GM23338 (cell line): ENCODE results near the gene ATXN7L1. TPM values are rescaled to one million over a fixed set of nuclear protein-coding genes. Genes with fewer than 3 reads are reported as not detected.
"Not testable (repeated sequence)": the region's sequence is repeated elsewhere in the genome, so short reads cannot be mapped to it uniquely, and the experiment has no call there.

Source experiments
- ATAC-seq: fragments of 200-7000 bp; cut with Tn5 transposase; 3 replicates; pipeline ENCODE4 v1.9.1; 2020
- DNase-seq: peaks from one replicate; pipeline ENCODE4 v3.0.0-alpha.2; 2015; ENCODE audit warnings: low spot score
- H2AFZ ChIP-seq: fragments of 200-600 bp; sonication (generic); 2 replicates; pipeline ENCODE4 v1.8.0; 2016; ENCODE audit warnings: antibody characterized with exemption, mild to moderate bottlenecking, moderate library complexity
- H3F3A ChIP-seq: fragments of 200-600 bp; sonication (generic); replicated peaks from 2 replicates; pipeline ENCODE4 v1.8.0; 2017; ENCODE audit warnings: antibody characterized with exemption, mixed run types, low read depth
- H3K27ac ChIP-seq: fragments of 200-600 bp; sonication (generic); 2 replicates; pipeline ENCODE4 v1.6.1; 2016; ENCODE audit warnings: low read depth
- H3K27me3 ChIP-seq: fragments of 200-600 bp; sonication (generic); 2 replicates; pipeline ENCODE4 v1.8.0; 2016; ENCODE audit warnings: mild to moderate bottlenecking, mixed run types, moderate library complexity; ENCODE audit not compliant: insufficient read depth
- H3K36me3 ChIP-seq: fragments of 200-600 bp; sonication (generic); 2 replicates; pipeline ENCODE4 v1.8.0; 2016; ENCODE audit warnings: mild to moderate bottlenecking; ENCODE audit not compliant: insufficient read depth
- H3K4me1 ChIP-seq: fragments of 200-600 bp; sonication (generic); 2 replicates; pipeline ENCODE4 v1.8.0; 2016; ENCODE audit warnings: mild to moderate bottlenecking, moderate library complexity; ENCODE audit not compliant: insufficient read depth
- H3K4me2 ChIP-seq: fragments of 200-600 bp; sonication (generic); 2 replicates; pipeline ENCODE4 v1.7.1; 2017; ENCODE audit warnings: mixed run types
- H3K4me3 ChIP-seq: fragments of 200-600 bp; sonication (generic); 2 replicates; pipeline ENCODE4 v1.6.1; 2016; ENCODE audit warnings: mixed run types
- H3K79me2 ChIP-seq: fragments of 200-600 bp; sonication (generic); replicated peaks from 2 replicates; pipeline ENCODE4 v1.8.0; 2017; ENCODE audit warnings: mild to moderate bottlenecking; ENCODE audit not compliant: insufficient read depth
- H3K9me2 ChIP-seq: fragments of 200-600 bp; sonication (generic); 2 replicates; pipeline ENCODE4 v1.8.0; 2017; ENCODE audit not compliant: insufficient read depth
- H4K20me1 ChIP-seq: fragments of 200-600 bp; sonication (generic); replicated peaks from 2 replicates; pipeline ENCODE4 v1.8.0; 2017; ENCODE audit warnings: mild to moderate bottlenecking; ENCODE audit not compliant: insufficient read depth
- H3K27ac Mint-ChIP-seq: 2 replicates; pipeline ENCODE4 v1.8.0; 2020; ENCODE audit warnings: inconsistent platforms, mild to moderate bottlenecking, moderate library complexity, mixed read lengths
- H3K27me3 Mint-ChIP-seq: 3 replicates; pipeline ENCODE4 v1.8.0; 2022; ENCODE audit warnings: low read depth, mild to moderate bottlenecking, moderate library complexity, mixed read lengths, inconsistent platforms; ENCODE audit not compliant: insufficient read depth, poor library complexity
- H3K36me3 Mint-ChIP-seq: 3 replicates; pipeline ENCODE4 v1.8.0; 2021; ENCODE audit warnings: low read depth, mild to moderate bottlenecking, inconsistent platforms, moderate library complexity, mixed read lengths
- H3K4me1 Mint-ChIP-seq: 3 replicates; pipeline ENCODE4 v1.8.0; 2020; ENCODE audit warnings: mild to moderate bottlenecking, inconsistent platforms, mixed read lengths
- H3K4me3 Mint-ChIP-seq: 3 replicates; pipeline ENCODE4 v1.8.0; 2021; ENCODE audit warnings: moderate library complexity, mild to moderate bottlenecking, inconsistent platforms, mixed read lengths
- H3K9me3 Mint-ChIP-seq: 3 replicates; pipeline ENCODE4 v1.8.0; 2020; ENCODE audit warnings: moderate library complexity, mild to moderate bottlenecking, inconsistent platforms, mixed read lengths
- CREB1 ChIP-seq: fragments of 250-450 bp; sonication (Bioruptor Pico); IDR thresholded peaks from 2 replicates; pipeline ENCODE4 v1.5.0; 2020; ENCODE audit warnings: low read depth, mild to moderate bottlenecking, moderate library complexity
- EZH2 ChIP-seq: fragments of 200-600 bp; sonication (generic); IDR thresholded peaks from one replicate; pipeline ENCODE4 v1.8.0; 2017; ENCODE audit warnings: antibody characterized with exemption, mild to moderate bottlenecking, low read depth; ENCODE audit not compliant: unreplicated experiment
- EZH2phosphoT487 ChIP-seq: fragments of 200-600 bp; sonication (generic); IDR thresholded peaks from one replicate; pipeline ENCODE4 v1.8.1; 2018; ENCODE audit warnings: antibody characterized with exemption; ENCODE audit not compliant: unreplicated experiment
- JUNB ChIP-seq: IDR thresholded peaks from one replicate; pipeline ENCODE4 v1.6.1; 2016; ENCODE audit warnings: antibody characterized with exemption; ENCODE audit not compliant: unreplicated experiment
- NANOG ChIP-seq: IDR thresholded peaks from 2 replicates; pipeline ENCODE4 v1.6.1; 2016; ENCODE audit warnings: antibody characterized with exemption, borderline replicate concordance
- POLR2AphosphoS5 ChIP-seq: IDR thresholded peaks from 2 replicates; pipeline ENCODE4 v1.6.1; 2016; ENCODE audit warnings: antibody characterized with exemption, low read depth
- REST ChIP-seq: IDR thresholded peaks from one replicate; pipeline ENCODE4 v1.6.1; 2018; ENCODE audit warnings: antibody characterized with exemption; ENCODE audit not compliant: unreplicated experiment
- STAT1 ChIP-seq: IDR thresholded peaks from one replicate; pipeline ENCODE4 v1.6.1; 2016; ENCODE audit warnings: antibody characterized with exemption; ENCODE audit not compliant: unreplicated experiment
- ZNF114 ChIP-seq: fragments of 250-450 bp; sonication (Bioruptor Pico); IDR thresholded peaks from 2 replicates; pipeline ENCODE4 v1.5.0; 2020; ENCODE audit warnings: mild to moderate bottlenecking, moderate library complexity
- ZNF331 ChIP-seq: fragments of 250-450 bp; sonication (Bioruptor Pico); IDR thresholded peaks from 2 replicates; pipeline ENCODE4 v1.5.0; 2020; ENCODE audit warnings: low read depth, mild to moderate bottlenecking, moderate library complexity
- polyA plus RNA-seq: library from polyadenylated mRNA; unstranded; fragments of >200 nt; fragmentation: Nextera tagmentation; extraction: Ambion mirVana; gene quantifications from 2 replicates; pipeline ENCODE4 v1.2.1, GENCODE V29; 2016
- total RNA-seq: library from RNA; depleted of rRNA; stranded (reverse); fragments of >200 nt; shearing (Covaris generic); gene quantifications from 2 replicates; pipeline ENCODE4 v1.2.3, GENCODE V29; 2014
- TF ChIP-seq, protein P1 (sequence below): fragments of 250-450 bp; sonication (Bioruptor Pico); IDR thresholded peaks from 2 replicates; pipeline ENCODE4 v1.5.0; 2020; ENCODE audit warnings: mild to moderate bottlenecking, moderate library complexity

Gene ATXN7L1
- total and polyA plus RNA-seq, 2 experiments from 2014 or later, result 22.8 to 29.8 TPM

GRCh38 chr7:105790996-105791395 lies 85.4 kb downstream of the ATXN7L1 start (continued):
- TF ChIP-seq, protein P1, sequence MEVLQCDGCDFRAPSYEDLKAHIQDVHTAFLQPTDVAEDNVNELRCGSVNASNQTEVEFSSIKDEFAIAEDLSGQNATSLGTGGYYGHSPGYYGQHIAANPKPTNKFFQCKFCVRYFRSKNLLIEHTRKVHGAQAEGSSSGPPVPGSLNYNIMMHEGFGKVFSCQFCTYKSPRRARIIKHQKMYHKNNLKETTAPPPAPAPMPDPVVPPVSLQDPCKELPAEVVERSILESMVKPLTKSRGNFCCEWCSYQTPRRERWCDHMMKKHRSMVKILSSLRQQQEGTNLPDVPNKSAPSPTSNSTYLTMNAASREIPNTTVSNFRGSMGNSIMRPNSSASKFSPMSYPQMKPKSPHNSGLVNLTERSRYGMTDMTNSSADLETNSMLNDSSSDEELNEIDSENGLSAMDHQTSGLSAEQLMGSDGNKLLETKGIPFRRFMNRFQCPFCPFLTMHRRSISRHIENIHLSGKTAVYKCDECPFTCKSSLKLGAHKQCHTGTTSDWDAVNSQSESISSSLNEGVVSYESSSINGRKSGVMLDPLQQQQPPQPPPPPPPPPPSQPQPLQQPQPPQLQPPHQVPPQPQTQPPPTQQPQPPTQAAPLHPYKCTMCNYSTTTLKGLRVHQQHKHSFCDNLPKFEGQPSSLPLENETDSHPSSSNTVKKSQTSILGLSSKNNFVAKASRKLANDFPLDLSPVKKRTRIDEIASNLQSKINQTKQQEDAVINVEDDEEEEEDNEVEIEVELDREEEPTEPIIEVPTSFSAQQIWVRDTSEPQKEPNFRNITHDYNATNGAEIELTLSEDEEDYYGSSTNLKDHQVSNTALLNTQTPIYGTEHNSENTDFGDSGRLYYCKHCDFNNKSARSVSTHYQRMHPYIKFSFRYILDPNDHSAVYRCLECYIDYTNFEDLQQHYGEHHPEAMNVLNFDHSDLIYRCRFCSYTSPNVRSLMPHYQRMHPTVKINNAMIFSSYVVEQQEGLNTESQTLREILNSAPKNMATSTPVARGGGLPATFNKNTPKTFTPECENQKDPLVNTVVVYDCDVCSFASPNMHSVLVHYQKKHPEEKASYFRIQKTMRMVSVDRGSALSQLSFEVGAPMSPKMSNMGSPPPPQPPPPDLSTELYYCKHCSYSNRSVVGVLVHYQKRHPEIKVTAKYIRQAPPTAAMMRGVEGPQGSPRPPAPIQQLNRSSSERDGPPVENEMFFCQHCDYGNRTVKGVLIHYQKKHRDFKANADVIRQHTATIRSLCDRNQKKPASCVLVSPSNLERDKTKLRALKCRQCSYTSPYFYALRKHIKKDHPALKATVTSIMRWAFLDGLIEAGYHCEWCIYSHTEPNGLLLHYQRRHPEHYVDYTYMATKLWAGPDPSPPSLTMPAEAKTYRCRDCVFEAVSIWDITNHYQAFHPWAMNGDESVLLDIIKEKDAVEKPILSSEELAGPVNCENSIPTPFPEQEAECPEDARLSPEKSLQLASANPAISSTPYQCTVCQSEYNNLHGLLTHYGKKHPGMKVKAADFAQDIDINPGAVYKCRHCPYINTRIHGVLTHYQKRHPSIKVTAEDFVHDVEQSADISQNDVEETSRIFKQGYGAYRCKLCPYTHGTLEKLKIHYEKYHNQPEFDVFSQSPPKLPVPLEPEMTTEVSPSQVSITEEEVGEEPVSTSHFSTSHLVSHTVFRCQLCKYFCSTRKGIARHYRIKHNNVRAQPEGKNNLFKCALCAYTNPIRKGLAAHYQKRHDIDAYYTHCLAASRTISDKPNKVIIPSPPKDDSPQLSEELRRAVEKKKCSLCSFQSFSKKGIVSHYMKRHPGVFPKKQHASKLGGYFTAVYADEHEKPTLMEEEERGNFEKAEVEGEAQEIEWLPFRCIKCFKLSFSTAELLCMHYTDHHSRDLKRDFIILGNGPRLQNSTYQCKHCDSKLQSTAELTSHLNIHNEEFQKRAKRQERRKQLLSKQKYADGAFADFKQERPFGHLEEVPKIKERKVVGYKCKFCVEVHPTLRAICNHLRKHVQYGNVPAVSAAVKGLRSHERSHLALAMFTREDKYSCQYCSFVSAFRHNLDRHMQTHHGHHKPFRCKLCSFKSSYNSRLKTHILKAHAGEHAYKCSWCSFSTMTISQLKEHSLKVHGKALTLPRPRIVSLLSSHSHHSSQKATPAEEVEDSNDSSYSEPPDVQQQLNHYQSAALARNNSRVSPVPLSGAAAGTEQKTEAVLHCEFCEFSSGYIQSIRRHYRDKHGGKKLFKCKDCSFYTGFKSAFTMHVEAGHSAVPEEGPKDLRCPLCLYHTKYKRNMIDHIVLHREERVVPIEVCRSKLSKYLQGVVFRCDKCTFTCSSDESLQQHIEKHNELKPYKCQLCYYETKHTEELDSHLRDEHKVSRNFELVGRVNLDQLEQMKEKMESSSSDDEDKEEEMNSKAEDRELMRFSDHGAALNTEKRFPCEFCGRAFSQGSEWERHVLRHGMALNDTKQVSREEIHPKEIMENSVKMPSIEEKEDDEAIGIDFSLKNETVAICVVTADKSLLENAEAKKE (CRISPR knock-in tag), result no peak
- TF ChIP-seq POLR2AphosphoS5 (no peak), CREB1 (CRISPR knock-in tag) (no peak), ZNF114 (CRISPR knock-in tag) (no peak), STAT1 (no peak), EZH2phosphoT487 (no peak), REST (no peak), ZNF331 (CRISPR knock-in tag) (no peak), EZH2 (no peak), JUNB (no peak), NANOG (no peak)

DNA sequence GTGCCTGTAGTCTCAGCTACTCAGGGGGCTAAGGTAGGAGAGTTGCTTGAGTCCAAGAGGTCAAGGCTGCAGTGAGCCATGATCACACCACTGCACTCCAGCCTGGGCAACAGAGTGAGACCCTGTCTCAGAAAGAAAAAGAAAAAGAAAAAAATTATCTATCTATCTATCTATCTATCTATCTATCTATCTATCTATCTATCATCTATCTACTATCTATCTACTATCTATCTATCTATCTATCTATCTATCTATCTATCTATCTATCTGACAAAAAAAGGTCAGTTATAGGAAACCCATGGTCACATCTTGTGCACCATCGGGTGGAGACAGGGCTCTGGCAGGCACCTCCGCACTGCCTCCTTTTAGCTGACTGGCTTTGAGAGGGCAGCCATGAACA lies 85.9 kb downstream of the ATXN7L1 start:
- H3K79me2 ChIP-seq, H3K4me3 ChIP-seq, H2AFZ ChIP-seq, H3K4me3 Mint-ChIP-seq, H3K9me2 ChIP-seq, ATAC-seq, H3K27me3 Mint-ChIP-seq, H3K36me3 ChIP-seq, H3F3A ChIP-seq, H4K20me1 ChIP-seq, H3K9me3 Mint-ChIP-seq, DNase-seq, H3K4me2 ChIP-seq, H3K27me3 ChIP-seq, H3K27ac ChIP-seq: not testable (repeated sequence)
- Mint-ChIP-seq H3K4me1 (peaks cover 43% of the 10 kb centered on the region), H3K27ac (0 out of 2 replicates have a peak overlapping the region, but pooled peaks have one; percentile 58), H3K36me3 (peaks cover 28% of the 10 kb centered on the region)
- peaks cover 28% of the 10 kb centered on the region for H3K4me1 ChIP-seq
